Stimulated activated CD8-positive, alpha-beta memory T cell treated with anti-CD3 and anti-CD28 coated beads, Interleukin-12 subunit alpha, Interleukin-12 subunit beta, amount 100 ng/mL, for 24 hours (primary cell): ENCODE measurements around the gene NOL4.
"Not testable (repeated sequence)": the region's sequence is repeated elsewhere in the genome, so short reads cannot be mapped to it uniquely, and the experiment has no call there.

Experiments used
- DNase-seq: peaks from one replicate; pipeline ENCODE4 v3.0.0-alpha.2; 2020; ENCODE audit errors: extremely low read depth

Gene NOL4

GRCh38 chr18:34224423-34225217, at the start of gene NOL4:
TSS of gene NOL4 (minus strand) at chr18:34224913. CDS start at chr18:34223253, 1,660 bp downstream.
- no peak for DNase-seq

GRCh38 chr18:34266029-34266428, 41.3 kb upstream of the NOL4 start:
- not testable (repeated sequence) for DNase-seq

- DNase-seq = no peak
These were observed 37.4 kb upstream of the NOL4 start for GRCh38 chr18:34261865-34262780.

GRCh38 chr18:34258176-34258575, 33.5 kb upstream of the NOL4 start:
- DNase-seq = no peak

- no peak for DNase-seq
These were observed 27.2 kb upstream of the NOL4 start for GRCh38 chr18:34251919-34252318.

GRCh38 chr18:34248727-34249126, 24.0 kb upstream of the NOL4 start:
- no peak for DNase-seq

GRCh38 chr18:34242739-34243138, 18.0 kb upstream of the NOL4 start:
- DNase-seq = no peak

GRCh38 chr18:34233781-34234388, 9.2 kb upstream of the NOL4 start:
- DNase-seq = not testable (repeated sequence)

GRCh38 chr18:34225218-34225553, 473 bp upstream of the NOL4 start:
- DNase-seq = no peak

- no peak for DNase-seq
These were observed 755 bp downstream of the NOL4 start for GRCh38 chr18:34223893-34224422.

- DNase-seq = no peak
These were observed 1.4 kb downstream of the NOL4 start for GRCh38 chr18:34223164-34223892.

GRCh38 chr18:34222307-34223163, 2.2 kb downstream of the NOL4 start:
- no peak for DNase-seq

- DNase-seq = no peak
These were observed 2.8 kb downstream of the NOL4 start for GRCh38 chr18:34221971-34222306.

- no peak for DNase-seq
These were observed 4.5 kb downstream of the NOL4 start for GRCh38 chr18:34220081-34220815.

GRCh38 chr18:34219651-34220050, 5.1 kb downstream of the NOL4 start:
- DNase-seq = no peak

- no peak for DNase-seq
These were observed 12.2 kb downstream of the NOL4 start for GRCh38 chr18:34212511-34212910.

GRCh38 chr18:34207344-34207851, 17.3 kb downstream of the NOL4 start:
- no peak for DNase-seq

- no peak for DNase-seq
These were observed 20.8 kb downstream of the NOL4 start for GRCh38 chr18:34203866-34204265.

GRCh38 chr18:34196256-34196655, 28.5 kb downstream of the NOL4 start:
- no peak for DNase-seq

GRCh38 chr18:34194239-34194638, 30.5 kb downstream of the NOL4 start:
- DNase-seq = no peak
